OCI-LY3 (cell line): ENCODE results near the gene PLEKHS1.

Experiments
- EZH2phosphoT487 ChIP-seq: fragments of 200-600 bp; shearing (Covaris generic); IDR thresholded peaks from 2 replicates; pipeline ENCODE4 v1.6.1; 2018; ENCODE audit warnings: antibody characterized with exemption, mixed run types, low read depth
- TF ChIP-seq, protein P1 (sequence below): fragments of 200-600, 300-600 bp; sonication (generic); IDR thresholded peaks from 2 replicates; pipeline ENCODE4 v1.5.1; 2014; ENCODE audit warnings: antibody characterized with exemption, low read length, low read depth

DNA sequence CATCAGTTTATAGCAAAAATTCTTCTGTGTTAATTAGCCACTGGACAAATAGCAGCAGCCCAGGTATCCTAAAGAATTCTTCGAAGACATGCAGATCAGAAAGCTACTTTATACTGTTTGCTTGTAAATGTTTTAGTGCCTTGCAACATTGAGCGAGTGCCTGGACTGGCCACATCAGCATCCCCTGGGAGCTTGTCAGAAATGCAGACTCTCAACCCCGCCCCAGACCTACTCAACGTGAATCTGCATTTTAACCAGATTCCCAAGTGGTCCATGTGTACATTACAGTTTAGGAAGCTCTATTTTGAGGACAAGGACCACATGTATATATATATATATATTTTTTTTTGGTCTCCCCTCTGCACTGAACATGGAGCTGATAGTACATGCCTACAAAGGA, 18.5 kb upstream of the PLEKHS1 start:
- TF ChIP-seq, protein P1, sequence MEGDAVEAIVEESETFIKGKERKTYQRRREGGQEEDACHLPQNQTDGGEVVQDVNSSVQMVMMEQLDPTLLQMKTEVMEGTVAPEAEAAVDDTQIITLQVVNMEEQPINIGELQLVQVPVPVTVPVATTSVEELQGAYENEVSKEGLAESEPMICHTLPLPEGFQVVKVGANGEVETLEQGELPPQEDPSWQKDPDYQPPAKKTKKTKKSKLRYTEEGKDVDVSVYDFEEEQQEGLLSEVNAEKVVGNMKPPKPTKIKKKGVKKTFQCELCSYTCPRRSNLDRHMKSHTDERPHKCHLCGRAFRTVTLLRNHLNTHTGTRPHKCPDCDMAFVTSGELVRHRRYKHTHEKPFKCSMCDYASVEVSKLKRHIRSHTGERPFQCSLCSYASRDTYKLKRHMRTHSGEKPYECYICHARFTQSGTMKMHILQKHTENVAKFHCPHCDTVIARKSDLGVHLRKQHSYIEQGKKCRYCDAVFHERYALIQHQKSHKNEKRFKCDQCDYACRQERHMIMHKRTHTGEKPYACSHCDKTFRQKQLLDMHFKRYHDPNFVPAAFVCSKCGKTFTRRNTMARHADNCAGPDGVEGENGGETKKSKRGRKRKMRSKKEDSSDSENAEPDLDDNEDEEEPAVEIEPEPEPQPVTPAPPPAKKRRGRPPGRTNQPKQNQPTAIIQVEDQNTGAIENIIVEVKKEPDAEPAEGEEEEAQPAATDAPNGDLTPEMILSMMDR: no peak
- no peak for TF ChIP-seq EZH2phosphoT487
